ENCODE data around the gene CTSD. TPM values are rescaled to one million over a fixed set of nuclear protein-coding genes. Genes with fewer than 3 reads are reported as not detected.

Gene CTSD
- total RNA-seq, 4 donors from 2014 or later, result 359 to 1,165 (median 624) TPM

GRCh38 chr11:1728931-1729691 is 34.6 kb downstream of the CTSD start:
- TF ChIP-seq CTCF (IDR thresholded peaks at IDR 0.05), result no peak
- DNase-seq (ENCODE audit: low spot score), result no peak
- no peak for ATAC-seq (ENCODE audit: low FRiP score)

- DNase-seq (ENCODE audit: low spot score) (no peak), ATAC-seq (ENCODE audit: low FRiP score) (no peak)
- TF ChIP-seq CTCF (IDR thresholded peaks at IDR 0.05), result no peak
Observed at GRCh38 chr11:1728301-1728700, 35.4 kb downstream of the CTSD start.

GRCh38 chr11:1727861-1728260 is 35.9 kb downstream of the CTSD start:
- ATAC-seq (ENCODE audit: low FRiP score) (no peak), DNase-seq (ENCODE audit: low spot score) (no peak)
- no peak for TF ChIP-seq CTCF (IDR thresholded peaks at IDR 0.05)

GRCh38 chr11:1727096-1727690 is 36.5 kb downstream of the CTSD start:
- no peak for ATAC-seq (ENCODE audit: low FRiP score)
- TF ChIP-seq CTCF (IDR thresholded peaks at IDR 0.05), result no peak
- no peak for DNase-seq (ENCODE audit: low spot score)

GRCh38 chr11:1719781-1720180 is 43.9 kb downstream of the CTSD start:
- ATAC-seq (ENCODE audit: low FRiP score), result no peak
- no peak for TF ChIP-seq CTCF (IDR thresholded peaks at IDR 0.05)

GRCh38 chr11:1718326-1718725 is 45.4 kb downstream of the CTSD start:
- no peak for TF ChIP-seq CTCF (IDR thresholded peaks at IDR 0.05)
- no peak for DNase-seq (ENCODE audit: low spot score)
- ATAC-seq (ENCODE audit: low FRiP score), result no peak

More at GRCh38 chr11:1719781-1720180, 43.9 kb downstream of the CTSD start:
- DNase-seq (ENCODE audit: low spot score), result no peak

GRCh38 chr11:1717745-1718144 is 46.0 kb downstream of the CTSD start:
- DNase-seq (ENCODE audit: low spot score) (no peak), ATAC-seq (ENCODE audit: low FRiP score) (no peak)
- TF ChIP-seq CTCF (IDR thresholded peaks at IDR 0.05), result no peak

Measured in omental fat pad (tissue), 4 donors.